Cardiac muscle cell (in vitro differentiated cells and primary cell): ENCODE data around the gene GNE. TPM values are rescaled to one million over a fixed set of nuclear protein-coding genes. Genes with fewer than 3 reads are reported as not detected.
A peak's percentile ranks its signal among the peaks of the same experiment; 100 is the strongest.

Source experiments
- DNase-seq, 2 donors: peaks; one replicate each; pipeline versions ENCODE4 v3.0.0 to v3.0.0-alpha.2; 2010 to 2017; ENCODE audit warnings: low read depth in 1 of 2, low spot score in 1 of 2
- H3K27ac ChIP-seq: fragments of 200-600 bp; sonication (generic); 2 replicates; pipeline ENCODE4 v1.5.1; 2016
- H3K27me3 ChIP-seq: fragments of 200-600 bp; sonication (generic); 2 replicates; pipeline ENCODE4 v1.6.0; 2016; ENCODE audit warnings: control low read depth
- H3K36me3 ChIP-seq: fragments of 200-600 bp; sonication (generic); 2 replicates; pipeline ENCODE4 v1.5.1; 2016; ENCODE audit warnings: control low read depth
- H3K4me1 ChIP-seq: fragments of 200-600 bp; sonication (generic); 2 replicates; pipeline ENCODE4 v1.8.1; 2017; ENCODE audit warnings: low read depth, mild to moderate bottlenecking, mixed run types
- H3K4me3 ChIP-seq: fragments of 200-600 bp; sonication (generic); 2 replicates; pipeline ENCODE4 v1.5.1; 2016; ENCODE audit warnings: mild to moderate bottlenecking
- H3K9me3 ChIP-seq: fragments of 200-600 bp; sonication (generic); 2 replicates; pipeline ENCODE4 v1.5.1; 2017; ENCODE audit warnings: low read depth, mild to moderate bottlenecking, control low read depth
- CTCF ChIP-seq: IDR thresholded peaks from 2 replicates; pipeline ENCODE4 v1.5.1; 2012; ENCODE audit warnings: low read depth, mild to moderate bottlenecking, low read length
- polyA plus RNA-seq: library from polyadenylated mRNA; unstranded; fragments of >200 nt; fragmentation: Nextera tagmentation; extraction: Ambion mirVana; gene quantifications from 2 replicates; pipeline ENCODE4 v1.2.1, GENCODE V29; 2016
- total RNA-seq: library from RNA; depleted of rRNA; stranded (reverse); fragments of >200 nt; gene quantifications from 2 replicates; pipeline ENCODE4 v1.2.3, GENCODE V29; 2016

GNE gene
- total and polyA plus RNA-seq, 2 experiments from 2014 or later: 3.6 to 9.5 TPM

DNA sequence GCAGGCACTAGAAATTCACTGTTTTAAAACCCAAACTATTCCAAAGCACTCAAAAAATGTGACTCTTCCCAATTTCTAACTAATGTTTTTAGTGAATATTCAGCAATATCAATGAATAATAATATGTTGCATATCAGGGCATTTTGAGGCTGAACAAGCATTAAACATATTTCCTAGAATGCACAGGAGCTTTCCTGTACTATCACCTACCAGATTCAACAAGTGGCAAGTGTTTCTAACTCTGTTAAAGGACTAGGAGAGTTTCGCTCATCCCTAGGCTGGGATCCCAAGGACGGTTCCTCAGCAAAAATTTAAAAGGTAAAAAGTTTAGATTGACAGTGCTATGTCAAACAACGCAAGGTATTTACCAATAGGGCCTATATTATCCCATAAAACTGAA, 21.0 kb downstream of the GNE start:
- no peak for TF ChIP-seq CTCF
- Histone ChIP-seq H3K4me1 (no peaks in the 10 kb centered on the region), H3K36me3 (peaks cover 5% of the 10 kb centered on the region), H3K27me3 (no peaks in the 10 kb centered on the region), H3K4me3 (no peak overlapping the region), H3K27ac (no peak overlapping the region), H3K9me3 (no peaks in the 10 kb centered on the region)
- DNase-seq: no peak

DNA sequence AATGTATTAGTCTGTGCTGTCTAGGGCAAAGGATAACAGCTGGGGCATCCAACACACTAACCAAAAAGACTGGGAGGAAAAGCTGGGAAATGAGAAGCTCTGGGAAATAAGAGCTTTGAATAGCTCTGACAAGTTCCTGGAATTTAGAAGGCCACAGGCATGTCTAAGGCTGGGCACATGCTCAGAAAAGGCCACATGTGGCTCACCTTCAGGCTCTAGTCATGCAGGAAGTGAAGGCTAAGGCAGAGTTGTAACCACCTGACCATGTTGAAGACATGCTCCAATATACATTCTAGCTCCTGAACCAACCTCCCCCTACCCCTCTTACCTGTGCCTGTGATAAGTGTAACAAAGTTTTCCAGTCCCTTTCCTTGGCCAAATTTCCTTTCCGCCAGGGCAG, 35.8 kb downstream of the GNE start:
- Histone ChIP-seq H3K36me3 (peaks cover 60% of the 10 kb centered on the region), H3K27me3 (no peaks in the 10 kb centered on the region), H3K4me1 (no peaks in the 10 kb centered on the region), H3K4me3 (no peak overlapping the region), H3K27ac (no peak overlapping the region), H3K9me3 (peaks cover 3% of the 10 kb centered on the region)
- DNase-seq: no peak
- TF ChIP-seq CTCF: no peak

DNA sequence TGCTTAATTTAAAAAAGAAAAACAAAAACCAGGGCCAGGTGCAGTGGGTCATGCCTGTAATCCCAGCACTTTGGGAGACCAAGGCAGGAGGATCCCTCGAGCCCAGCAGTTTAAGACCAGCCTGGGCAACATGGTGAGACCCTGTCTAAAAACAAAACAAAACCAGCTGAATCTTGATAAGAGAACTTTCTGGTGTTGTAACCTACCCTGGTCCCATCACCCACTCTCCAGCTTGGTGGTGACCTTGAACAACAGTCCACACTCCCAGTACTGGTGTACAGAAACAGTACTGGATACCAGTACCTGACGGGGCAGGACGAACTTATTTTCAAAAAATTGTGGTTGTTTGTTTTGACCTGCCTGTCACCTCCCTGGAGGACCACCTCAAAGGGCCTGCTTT, 36.6 kb downstream of the GNE start:
- TF ChIP-seq CTCF: no peak
- Histone ChIP-seq H3K4me1 (no peaks in the 10 kb centered on the region), H3K27me3 (no peaks in the 10 kb centered on the region), H3K36me3 (peaks cover 59% of the 10 kb centered on the region), H3K27ac (no peak overlapping the region), H3K4me3 (no peak overlapping the region), H3K9me3 (peaks cover 3% of the 10 kb centered on the region)
- DNase-seq: no peak

GRCh38 chr9:36218411-36218901, 39.8 kb downstream of the GNE start:
- no peak overlapping the region for H3K4me3 ChIP-seq
- peaks cover 50% of the 10 kb centered on the region for H3K36me3 ChIP-seq

DNA sequence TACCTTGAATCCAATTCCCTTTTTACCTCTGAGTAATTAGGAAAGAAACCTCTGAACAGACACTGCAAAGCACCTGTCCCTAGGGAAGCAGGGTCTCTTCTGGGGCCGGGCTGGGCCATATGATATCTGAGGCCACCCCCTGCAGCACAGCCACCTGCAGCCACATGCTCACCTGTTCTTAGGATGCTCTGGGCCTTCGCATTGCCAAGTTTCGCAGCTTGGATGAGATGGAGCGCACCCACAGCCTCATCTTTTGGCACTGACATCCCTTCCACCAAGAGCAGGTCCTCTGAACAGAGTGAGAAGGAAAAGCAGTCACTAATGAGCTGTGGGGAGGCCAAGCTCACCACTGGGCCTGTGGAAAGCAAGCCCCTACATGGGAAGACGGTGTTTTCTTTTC, 40.2 kb downstream of the GNE start:
- peaks cover 3% of the 10 kb centered on the region for H3K4me1 ChIP-seq
- TF ChIP-seq CTCF: no peak

More at GRCh38 chr9:36218411-36218901, 39.8 kb downstream of the GNE start:
- peaks cover 3% of the 10 kb centered on the region for H3K9me3 ChIP-seq
- H3K4me1 ChIP-seq: peaks cover 3% of the 10 kb centered on the region
- no peak for TF ChIP-seq CTCF
- H3K27ac ChIP-seq: peak overlapping the region; percentile 43
- no peaks in the 10 kb centered on the region for H3K27me3 ChIP-seq
- DNase-seq: no peak

More for the DNA sequence above, 40.2 kb downstream of the GNE start:
- peaks cover 46% of the 10 kb centered on the region for H3K36me3 ChIP-seq
- peaks cover 3% of the 10 kb centered on the region for H3K9me3 ChIP-seq
- no peak for DNase-seq
- H3K27ac ChIP-seq: no peak overlapping the region
- no peak overlapping the region for H3K4me3 ChIP-seq
- H3K27me3 ChIP-seq: no peaks in the 10 kb centered on the region
